ENCODE results near the gene GNMT.

Gene GNMT

GRCh38 chr6:42973926-42974325, 13.4 kb downstream of the GNMT start:
- H4K20me1 ChIP-seq (ENCODE audit: control insufficient read depth, insufficient read depth, low read depth, low read length): peaks cover 6% of the 10 kb centered on the region; the same call in 1 of the 2 replicates
- peaks cover 20% of the 10 kb centered on the region for H3K4me1 ChIP-seq (ENCODE audit: control insufficient read depth, low read length)
- TF ChIP-seq CTCF (IDR thresholded peaks at IDR 0.05; ENCODE audit: low read depth, low read length, poor library complexity, severe bottlenecking) (no peak), EZH2phosphoT487 (IDR thresholded peaks at IDR 0.05; ENCODE audit: borderline replicate concordance, low read length) (no peak)
- no peak overlapping the region for H3K4me3 ChIP-seq (ENCODE audit: low read length)
- no peaks in the 10 kb centered on the region for H3K9me2 ChIP-seq (replicated peaks; ENCODE audit: control insufficient read depth, low read length)
- peaks cover 51% of the 10 kb centered on the region for H3K79me2 ChIP-seq (ENCODE audit: control insufficient read depth, low read length)
- no peaks in the 10 kb centered on the region for H3K9me3 ChIP-seq (ENCODE audit: control insufficient read depth, insufficient read depth, low read length)
- H3F3A ChIP-seq (ENCODE audit: control insufficient read depth, insufficient read depth): 0 out of 2 replicates have a peak, but pooled peaks cover 5% of the 10 kb centered on the region
- H3K27me3 ChIP-seq (ENCODE audit: control insufficient read depth, low read length): no peaks in the 10 kb centered on the region
- H3K36me3 ChIP-seq (ENCODE audit: control insufficient read depth, low read length): peaks cover 56% of the 10 kb centered on the region
- H3K4me2 ChIP-seq (ENCODE audit: low read length): no peak overlapping the region
- H3K27ac ChIP-seq (ENCODE audit: low read depth, low read length): no peak overlapping the region

- H4K20me1 ChIP-seq (ENCODE audit: control insufficient read depth, insufficient read depth, low read depth, low read length): peaks cover 6% of the 10 kb centered on the region; the same call in 1 of the 2 replicates
- H3K9me3 ChIP-seq (ENCODE audit: control insufficient read depth, insufficient read depth, low read length): no peaks in the 10 kb centered on the region
- H3K4me3 ChIP-seq (ENCODE audit: low read length): no peak overlapping the region
- no peaks in the 10 kb centered on the region for H3K27me3 ChIP-seq (ENCODE audit: control insufficient read depth, low read length)
- TF ChIP-seq CTCF (IDR thresholded peaks at IDR 0.05; ENCODE audit: low read depth, low read length, poor library complexity, severe bottlenecking) (no peak), EZH2phosphoT487 (IDR thresholded peaks at IDR 0.05; ENCODE audit: borderline replicate concordance, low read length) (no peak)
- H3F3A ChIP-seq (ENCODE audit: control insufficient read depth, insufficient read depth): 0 out of 2 replicates have a peak, but pooled peaks cover 5% of the 10 kb centered on the region
- peak overlapping the region; percentile 1; the same call in 1 of the 2 replicates for H3K4me2 ChIP-seq (ENCODE audit: low read length)
- peaks cover 61% of the 10 kb centered on the region for H3K79me2 ChIP-seq (ENCODE audit: control insufficient read depth, low read length)
- H3K36me3 ChIP-seq (ENCODE audit: control insufficient read depth, low read length): peaks cover 45% of the 10 kb centered on the region
- no peaks in the 10 kb centered on the region for H3K9me2 ChIP-seq (replicated peaks; ENCODE audit: control insufficient read depth, low read length)
- peaks cover 28% of the 10 kb centered on the region for H3K4me1 ChIP-seq (ENCODE audit: control insufficient read depth, low read length)
- no peak overlapping the region for H3K27ac ChIP-seq (ENCODE audit: low read depth, low read length)
These were observed 14.5 kb downstream of the GNMT start for GRCh38 chr6:42974919-42975505.

- Histone ChIP-seq H3K9me3 (ENCODE audit: control insufficient read depth, insufficient read depth, low read length) (no peaks in the 10 kb centered on the region), H3K36me3 (ENCODE audit: control insufficient read depth, low read length) (peaks cover 39% of the 10 kb centered on the region), H4K20me1 (ENCODE audit: control insufficient read depth, insufficient read depth, low read depth, low read length) (peaks cover 6% of the 10 kb centered on the region; the same call in 1 of the 2 replicates), H3K27ac (ENCODE audit: low read depth, low read length) (peak overlapping the region; percentile 58), H3K4me1 (ENCODE audit: control insufficient read depth, low read length) (peaks cover 35% of the 10 kb centered on the region), H3K27me3 (ENCODE audit: control insufficient read depth, low read length) (no peaks in the 10 kb centered on the region), H3K9me2 (replicated peaks; ENCODE audit: control insufficient read depth, low read length) (no peaks in the 10 kb centered on the region), H3K4me2 (ENCODE audit: low read length) (peak overlapping the region; percentile 90), H3K4me3 (ENCODE audit: low read length) (peak overlapping the region; percentile 78), H3F3A (ENCODE audit: control insufficient read depth, insufficient read depth) (peaks cover 8% of the 10 kb centered on the region; the same call in 1 of the 2 replicates), H3K79me2 (ENCODE audit: control insufficient read depth, low read length) (peaks cover 59% of the 10 kb centered on the region)
- TF ChIP-seq EZH2phosphoT487 (IDR thresholded peaks at IDR 0.05; ENCODE audit: borderline replicate concordance, low read length): no peak
- TF ChIP-seq CTCF (IDR thresholded peaks at IDR 0.05; ENCODE audit: low read depth, low read length, poor library complexity, severe bottlenecking): no peak
These were observed 17.9 kb downstream of the GNMT start for GRCh38 chr6:42978487-42978838.
